Liver (tissue), 9 donors: ENCODE data around the gene ZNF574. TPM values are rescaled to one million over a fixed set of nuclear protein-coding genes. Genes with fewer than 3 reads are reported as not detected.

Experiments used
- DNase-seq: peaks from one replicate; pipeline ENCODE4 v3.0.0-alpha.2; 2017; ENCODE audit warnings: low spot score
- H3K27ac ChIP-seq, 2 donors: one replicate each; pipeline ENCODE4 v1.7.0; 2013; ENCODE audit warnings: inconsistent platforms in 2 of 2, low read length in 2 of 2, control low read depth in 1 of 2, low read depth in 1 of 2, mild to moderate bottlenecking in 1 of 2
- H3K27me3 ChIP-seq, 4 donors: one replicate each; pipeline versions ENCODE4 v1.6.1 to v1.7.0; 2013; ENCODE audit warnings: low read length in 3 of 4, inconsistent platforms in 1 of 4, mild to moderate bottlenecking in 1 of 4, moderate library complexity in 1 of 4; ENCODE audit not compliant: control insufficient read depth in 4 of 4, insufficient read depth in 4 of 4
- H3K36me3 ChIP-seq, 4 donors: one replicate each; pipeline versions ENCODE4 v1.6.1 to v1.7.0; 2013; ENCODE audit warnings: low read length in 3 of 4, mild to moderate bottlenecking in 3 of 4, low read depth in 1 of 4, moderate library complexity in 1 of 4; ENCODE audit not compliant: control insufficient read depth in 4 of 4, insufficient read depth in 3 of 4
- H3K4me1 ChIP-seq, 4 donors: one replicate each; pipeline versions ENCODE4 v1.6.1 to v1.7.0; 2013; ENCODE audit warnings: low read length in 3 of 4, mild to moderate bottlenecking in 3 of 4, moderate library complexity in 1 of 4; ENCODE audit not compliant: control insufficient read depth in 4 of 4, insufficient read depth in 4 of 4
- H3K4me3 ChIP-seq, 3 donors: one replicate each; pipeline versions ENCODE4 v1.6.1 to v1.7.0; 2013; ENCODE audit warnings: low read length in 3 of 3, control low read depth in 1 of 3, low read depth in 1 of 3, mild to moderate bottlenecking in 1 of 3
- H3K9ac ChIP-seq, 2 donors: one replicate each; pipeline ENCODE4 v1.7.0; 2013; ENCODE audit warnings: low read length in 2 of 2, mild to moderate bottlenecking in 2 of 2, moderate library complexity in 2 of 2, control low read depth in 1 of 2, low read depth in 1 of 2
- H3K9me3 ChIP-seq, 4 donors: one replicate each; pipeline versions ENCODE4 v1.6.1 to v1.7.0; 2013; ENCODE audit warnings: low read length in 3 of 4; ENCODE audit not compliant: control insufficient read depth in 4 of 4
- EGR1 ChIP-seq, 2 donors: IDR thresholded peaks; 2 replicates each; pipeline ENCODE4 v1.6.1; 2016 to 2018; ENCODE audit warnings: antibody characterized with exemption in 2 of 2, low read depth in 2 of 2
- FOXA1 ChIP-seq: IDR thresholded peaks from 2 replicates; pipeline ENCODE4 v1.6.1; 2016; ENCODE audit warnings: antibody characterized with exemption
- FOXA2 ChIP-seq: IDR thresholded peaks from 2 replicates; pipeline ENCODE4 v1.6.1; 2016; ENCODE audit warnings: antibody characterized with exemption
- GABPA ChIP-seq, 2 donors: IDR thresholded peaks in 1 of 2; conservative IDR thresholded peaks in 1 of 2; 2 replicates each; pipeline ENCODE4 v1.6.1; 2016; ENCODE audit warnings: antibody characterized with exemption in 2 of 2, mild to moderate bottlenecking in 1 of 2, moderate library complexity in 1 of 2
- JUND ChIP-seq, 2 donors: IDR thresholded peaks; 2 replicates each; pipeline ENCODE4 v1.6.1; 2016; ENCODE audit warnings: antibody characterized with exemption in 2 of 2
- NR2F2 ChIP-seq: IDR thresholded peaks from 2 replicates; pipeline ENCODE4 v1.6.1; 2016; ENCODE audit warnings: antibody characterized with exemption
- RXRA ChIP-seq, 2 donors: IDR thresholded peaks; 2 replicates each; pipeline ENCODE4 v1.6.1; 2017 to 2018; ENCODE audit warnings: antibody characterized with exemption in 2 of 2, mild to moderate bottlenecking in 1 of 2
- SP1 ChIP-seq: IDR thresholded peaks from 2 replicates; pipeline ENCODE4 v1.6.1; 2018; ENCODE audit warnings: antibody characterized with exemption, mild to moderate bottlenecking
- YY1 ChIP-seq: IDR thresholded peaks from 2 replicates; pipeline ENCODE4 v1.6.1; 2016; ENCODE audit warnings: antibody characterized with exemption, mild to moderate bottlenecking
- polyA plus RNA-seq, 2 donors: library from polyadenylated mRNA; stranded (reverse) in 1 of 2; unstranded in 1 of 2; fragments of 200-250 nt in 1 of 2; fragments of >200 nt in 1 of 2; fragmentation: Nextera tagmentation in 1 of 2; extraction: Ambion mirVana in 1 of 2; gene quantifications; one replicate each; pipeline versions ENCODE4 v1.2.1 to v1.2.3, GENCODE V29; 2013 to 2015
- total RNA-seq, 2 donors: library from RNA; depleted of rRNA; stranded (reverse); fragments of >200 nt; gene quantifications; one replicate each; pipeline ENCODE4 v1.2.3, GENCODE V29; 2014
- TF ChIP-seq, protein P1 (sequence below): IDR thresholded peaks from 2 replicates; pipeline ENCODE4 v1.6.1; 2016; ENCODE audit warnings: antibody characterized with exemption
- TF ChIP-seq, protein P2 (sequence below): IDR thresholded peaks from 2 replicates; pipeline ENCODE4 v1.6.1; 2016; ENCODE audit warnings: antibody characterized with exemption
- donor health status: healthy.
- donor health status: healthy.
- donor health status: healthy.
- donor health status: healthy.
- donor health status: healthy.

ZNF574 gene
- total and polyA plus RNA-seq, 4 donors, result 3.3 to 7.4 (median 6.5) TPM

DNA sequence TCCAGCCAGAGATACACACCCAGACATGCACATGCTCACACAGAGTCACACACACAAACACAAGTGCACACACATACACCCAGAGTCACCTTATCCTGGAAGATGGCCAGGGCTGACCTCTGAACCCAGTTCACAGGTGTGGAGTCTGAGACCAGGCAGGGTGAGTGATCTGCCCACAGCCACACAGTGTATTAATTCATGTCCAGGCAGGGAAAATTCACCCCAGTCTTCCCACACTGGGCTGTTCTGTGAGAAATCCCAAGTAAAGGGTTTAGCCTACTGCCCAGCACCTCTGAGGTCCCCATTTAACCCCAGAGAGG lies 54.2 kb downstream of the ZNF574 start:
- H3K27ac ChIP-seq, result no peak overlapping the region
- no peak for DNase-seq
- no peak overlapping the region for H3K4me3 ChIP-seq
- H3K4me1 ChIP-seq, result peaks cover 0 to 14% (median 4%) of the 10 kb centered on the region in 4 donors
- H3K36me3 ChIP-seq, result no peaks in the 10 kb centered on the region
- H3K9me3 ChIP-seq, result no peaks in the 10 kb centered on the region
- TF ChIP-seq FOXA1, result no peak
- no peak for TF ChIP-seq FOXA2
- no peak for TF ChIP-seq YY1
- TF ChIP-seq NR2F2, result no peak
- TF ChIP-seq GABPA (IDR thresholded peaks at IDR 0.05 in 1 of 2, conservative IDR thresholded peaks at IDR 0.05 in 1 of 2), result no peak
- TF ChIP-seq JUND (IDR thresholded peaks at IDR 0.05), result no peak
- TF ChIP-seq, protein P1, sequence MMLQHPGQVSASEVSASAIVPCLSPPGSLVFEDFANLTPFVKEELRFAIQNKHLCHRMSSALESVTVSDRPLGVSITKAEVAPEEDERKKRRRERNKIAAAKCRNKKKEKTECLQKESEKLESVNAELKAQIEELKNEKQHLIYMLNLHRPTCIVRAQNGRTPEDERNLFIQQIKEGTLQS, result no peak
- no peak for TF ChIP-seq RXRA (IDR thresholded peaks at IDR 0.05)
- TF ChIP-seq, protein P2, sequence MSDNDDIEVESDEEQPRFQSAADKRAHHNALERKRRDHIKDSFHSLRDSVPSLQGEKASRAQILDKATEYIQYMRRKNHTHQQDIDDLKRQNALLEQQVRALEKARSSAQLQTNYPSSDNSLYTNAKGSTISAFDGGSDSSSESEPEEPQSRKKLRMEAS, result no peak
- TF ChIP-seq SP1, result no peak
- no peak for TF ChIP-seq EGR1 (IDR thresholded peaks at IDR 0.05; ENCODE audit: low read depth in 2 of 2)
- H3K9ac ChIP-seq, result no peak overlapping the region
- H3K27me3 ChIP-seq, result peaks cover 0 to 3% (median 0%) of the 10 kb centered on the region in 4 donors

Other genes starting within 250 kb of the ZNF574 start
- gene LYPD4, start 231.5 kb upstream of the ZNF574 start, total RNA-seq, result not detected
- gene LYPD4, start 231.5 kb upstream of the ZNF574 start, polyA plus RNA-seq, result not detected
- gene DMRTC2, start 231.1 kb upstream of the ZNF574 start, total RNA-seq, result not detected
- not detected for gene DMRTC2, start 231.1 kb upstream of the ZNF574 start, polyA plus RNA-seq
- gene RPS19, start 215.9 kb upstream of the ZNF574 start, total RNA-seq, result 100 to 1,000 TPM; 275 to 344 TPM
- gene RPS19, start 215.9 kb upstream of the ZNF574 start, polyA plus RNA-seq, result 100 to 1,000 TPM; 608 to 655 TPM
- 1 to 10 TPM in 1 of 2 donors, under 1 TPM in 1; 0.59 to 3.4 TPM for gene CD79A, start 198.9 kb upstream of the ZNF574 start, total RNA-seq
- 1 to 10 TPM in 1 of 2 donors, under 1 TPM in 1; 0.43 to 5.0 TPM for gene CD79A, start 198.9 kb upstream of the ZNF574 start, polyA plus RNA-seq
- 10 to 100 TPM; 13.2 to 30.1 TPM for gene ARHGEF1, start 193.0 kb upstream of the ZNF574 start, total RNA-seq
- gene ARHGEF1, start 193.0 kb upstream of the ZNF574 start, polyA plus RNA-seq, result 10 to 100 TPM; 15.4 to 21.6 TPM
- not detected for gene ERFL, start 147.7 kb upstream of the ZNF574 start, total RNA-seq
- not detected for gene ERFL, start 147.7 kb upstream of the ZNF574 start, polyA plus RNA-seq
- gene RABAC1, start 116.8 kb upstream of the ZNF574 start, total RNA-seq, result 10 to 100 TPM; 43.2 to 52.1 TPM
- gene RABAC1, start 116.8 kb upstream of the ZNF574 start, polyA plus RNA-seq, result 100 to 1,000 TPM; 147 to 161 TPM
- gene ATP1A3, start 81.9 kb upstream of the ZNF574 start, total RNA-seq, result under 1 TPM; 0.08 to 0.09 TPM
- gene ATP1A3, start 81.9 kb upstream of the ZNF574 start, polyA plus RNA-seq, result under 1 TPM in 1 of 2 donors, not detected in 1; 0.05 TPM
- under 1 TPM; 0.17 to 0.42 TPM for gene GRIK5, start 6.0 kb upstream of the ZNF574 start, total RNA-seq
- gene GRIK5, start 6.0 kb upstream of the ZNF574 start, polyA plus RNA-seq, result under 1 TPM in 1 of 2 donors, not detected in 1; 0.09 TPM
- gene POU2F2, start 56.3 kb downstream of the ZNF574 start, total RNA-seq, result 1 to 10 TPM in 1 of 2 donors, under 1 TPM in 1; 0.75 to 1.2 TPM
- gene POU2F2, start 56.3 kb downstream of the ZNF574 start, polyA plus RNA-seq, result 1 to 10 TPM in 1 of 2 donors, under 1 TPM in 1; 0.86 to 1.1 TPM
- 10 to 100 TPM; 18.7 to 47.1 TPM for gene DEDD2, start 141.5 kb downstream of the ZNF574 start, total RNA-seq
- 10 to 100 TPM in 1 of 2 donors, 1 to 10 TPM in 1; 9.6 to 14.0 TPM for gene DEDD2, start 141.5 kb downstream of the ZNF574 start, polyA plus RNA-seq
- 1 to 10 TPM; 4.9 to 8.8 TPM for gene ZNF526, start 144.1 kb downstream of the ZNF574 start, total RNA-seq
- 1 to 10 TPM; 1.7 to 2.6 TPM for gene ZNF526, start 144.1 kb downstream of the ZNF574 start, polyA plus RNA-seq
- 10 to 100 TPM; 12.5 to 13.5 TPM for gene GSK3A, start 166.4 kb downstream of the ZNF574 start, total RNA-seq
- gene GSK3A, start 166.4 kb downstream of the ZNF574 start, polyA plus RNA-seq, result 10 to 100 TPM in 1 of 2 donors, 1 to 10 TPM in 1; 5.9 to 23.1 TPM
- gene ERF, start 179.0 kb downstream of the ZNF574 start, total RNA-seq, result 10 to 100 TPM in 1 of 2 donors, 1 to 10 TPM in 1; 8.7 to 17.1 TPM
- gene ERF, start 179.0 kb downstream of the ZNF574 start, polyA plus RNA-seq, result 10 to 100 TPM; 10.4 to 21.0 TPM
- 10 to 100 TPM; 14.1 to 21.3 TPM for gene CIC, start 193.1 kb downstream of the ZNF574 start, total RNA-seq
- 10 to 100 TPM in 1 of 2 donors, 1 to 10 TPM in 1; 5.6 to 20.4 TPM for gene CIC, start 193.1 kb downstream of the ZNF574 start, polyA plus RNA-seq
- gene PRR19, start 226.0 kb downstream of the ZNF574 start, total RNA-seq, result under 1 TPM in 1 of 2 donors, not detected in 1; 0.42 TPM
- under 1 TPM; 0.27 to 0.43 TPM for gene PRR19, start 226.0 kb downstream of the ZNF574 start, polyA plus RNA-seq
- 10 to 100 TPM in 1 of 2 donors, 1 to 10 TPM in 1; 2.7 to 35.8 TPM for gene PAFAH1B3, start 226.5 kb downstream of the ZNF574 start, total RNA-seq
- gene PAFAH1B3, start 226.5 kb downstream of the ZNF574 start, polyA plus RNA-seq, result 1 to 10 TPM; 6.4 to 6.7 TPM
- under 1 TPM in 1 of 2 donors, not detected in 1; 0.08 TPM for gene TMEM145, start 237.1 kb downstream of the ZNF574 start, total RNA-seq
- under 1 TPM in 1 of 2 donors, not detected in 1; 0.02 TPM for gene TMEM145, start 237.1 kb downstream of the ZNF574 start, polyA plus RNA-seq
- 10 to 100 TPM; 12.1 to 13.7 TPM for gene MEGF8, start 249.5 kb downstream of the ZNF574 start, total RNA-seq
- 1 to 10 TPM; 1.2 to 6.7 TPM for gene MEGF8, start 249.5 kb downstream of the ZNF574 start, polyA plus RNA-seq